Measurements from ENCODE around the gene HCFC1R1. TPM values are rescaled to one million over a fixed set of nuclear protein-coding genes. Genes with fewer than 3 reads are reported as not detected.

The HCFC1R1 gene
- total RNA-seq, 3 donors from 2014 or later (not counting 1 experiment from before 2014, with no cell fraction given), result 15.4 to 21.8 (median 16.0) TPM

GRCh38 chr16:3007059-3007956 is 16.4 kb downstream of the HCFC1R1 start:
- Histone ChIP-seq H3K4me1 (ENCODE audit: control insufficient read depth, insufficient read depth, low read length) (peaks cover 34% of the 10 kb centered on the region), H3K9me3 (ENCODE audit: control insufficient read depth, insufficient read depth, low read length) (no peaks in the 10 kb centered on the region), H3K36me3 (ENCODE audit: control insufficient read depth, insufficient read depth, low read length) (no peaks in the 10 kb centered on the region), H3K27ac (ENCODE audit: low read length) (no peak overlapping the region), H3K27me3 (ENCODE audit: control insufficient read depth, insufficient read depth, low read length) (no peaks in the 10 kb centered on the region), H3K4me3 (ENCODE audit: low read length) (no peak overlapping the region)
- ATAC-seq, result no peak
- DNase-seq, result peak in 1 of 2 donors; percentile 18
- peaks cover 0 to 3% of the 10 kb centered on the region in 2 donors for H3K27me3 Mint-ChIP-seq (ENCODE audit: low read depth in 2 of 2)
- H3K27ac Mint-ChIP-seq, result no peak overlapping the region
- 39% methylated on average over 13 of the region's 13 CpGs for WGBS (ENCODE audit: insufficient coverage)
- intact Hi-C loops (cut with micrococcal nuclease), result no loop called here
- no peak for TF ChIP-seq CTCF (IDR thresholded peaks at IDR 0.05)
- no peaks in the 10 kb centered on the region for H3K9me3 Mint-ChIP-seq
- peaks cover 5 to 25% of the 10 kb centered on the region in 2 donors for H3K4me1 Mint-ChIP-seq
- H3K36me3 Mint-ChIP-seq, result no peaks in the 10 kb centered on the region
- peak overlapping the region; percentile 59 for H3K4me3 Mint-ChIP-seq

GRCh38 chr16:3004781-3005284 is 18.9 kb downstream of the HCFC1R1 start:
- Mint-ChIP-seq H3K27me3 (ENCODE audit: low read depth in 2 of 2) (peaks cover 0 to 3% of the 10 kb centered on the region in 2 donors), H3K36me3 (no peaks in the 10 kb centered on the region), H3K9me3 (no peaks in the 10 kb centered on the region), H3K4me1 (peaks cover 5 to 25% of the 10 kb centered on the region in 2 donors), H3K4me3 (peak overlapping the region; percentile 78), H3K27ac (no peak overlapping the region)
- Histone ChIP-seq H3K36me3 (ENCODE audit: control insufficient read depth, insufficient read depth, low read length) (no peaks in the 10 kb centered on the region), H3K27ac (ENCODE audit: low read length) (no peak overlapping the region), H3K4me1 (ENCODE audit: control insufficient read depth, insufficient read depth, low read length) (peaks cover 34% of the 10 kb centered on the region), H3K27me3 (ENCODE audit: control insufficient read depth, insufficient read depth, low read length) (no peaks in the 10 kb centered on the region), H3K9me3 (ENCODE audit: control insufficient read depth, insufficient read depth, low read length) (no peaks in the 10 kb centered on the region), H3K4me3 (ENCODE audit: low read length) (peak overlapping the region; percentile 3)
- no peak for TF ChIP-seq CTCF (IDR thresholded peaks at IDR 0.05)
- intact Hi-C loops (cut with micrococcal nuclease), result loop anchor here (2.0 kb wide), 1 partner anchor 24 kb away; no protein-coding TSS in a partner anchor
- peak in 1 of 2 donors; percentile 28 for DNase-seq
- WGBS (ENCODE audit: insufficient coverage), result 21% methylated on average over 24 of the region's 25 CpGs
- ATAC-seq, result no peak

GRCh38 chr16:3004319-3004718 is 19.4 kb downstream of the HCFC1R1 start:
- Mint-ChIP-seq H3K27ac (no peak overlapping the region), H3K4me3 (peak overlapping the region; percentile 78), H3K36me3 (no peaks in the 10 kb centered on the region), H3K27me3 (ENCODE audit: low read depth in 2 of 2) (peaks cover 0 to 3% of the 10 kb centered on the region in 2 donors), H3K4me1 (peaks cover 5 to 25% of the 10 kb centered on the region in 2 donors), H3K9me3 (no peaks in the 10 kb centered on the region)
- H3K27me3 ChIP-seq (ENCODE audit: control insufficient read depth, insufficient read depth, low read length), result no peaks in the 10 kb centered on the region
- no peaks in the 10 kb centered on the region for H3K9me3 ChIP-seq (ENCODE audit: control insufficient read depth, insufficient read depth, low read length)
- no peaks in the 10 kb centered on the region for H3K36me3 ChIP-seq (ENCODE audit: control insufficient read depth, insufficient read depth, low read length)
- ATAC-seq, result peak; percentile 8 to 10 (median 9)
- TF ChIP-seq CTCF (IDR thresholded peaks at IDR 0.05), result no peak
- DNase-seq, result peak in 1 of 2 donors; percentile 39
- H3K4me1 ChIP-seq (ENCODE audit: control insufficient read depth, insufficient read depth, low read length), result peaks cover 34% of the 10 kb centered on the region
- intact Hi-C loops (cut with micrococcal nuclease), result loop anchor here (2.0 kb wide), 1 partner anchor 24 kb away; no protein-coding TSS in a partner anchor
- H3K4me3 ChIP-seq (ENCODE audit: low read length), result no peak overlapping the region
- H3K27ac ChIP-seq (ENCODE audit: low read length), result no peak overlapping the region
- under 1% methylated on average over 67 of the region's 67 CpGs for WGBS (ENCODE audit: insufficient coverage)

Data from natural killer cell (primary cell).